WTC11 (cell line): ENCODE results near the gene MDN1. TPM values are rescaled to one million over a fixed set of nuclear protein-coding genes. Genes with fewer than 3 reads are reported as not detected.
A peak's percentile ranks its signal among the peaks of the same experiment; 100 is the strongest.
"Not testable (repeated sequence)": the region's sequence is repeated elsewhere in the genome, so short reads cannot be mapped to it uniquely, and the experiment has no call there.

Source experiments
- ATAC-seq: fragments of 200-7000 bp; cut with Tn5 transposase; 2 replicates; pipeline ENCODE4 v1.10.0; 2021; ENCODE audit warnings: mild to moderate bottlenecking, moderate library complexity
- CTCF ChIA-PET: fragments of 300-600 bp; sonication (Branson Sonifier 250); formaldehyde crosslinking; loops from one replicate; lab custom pipeline; 2021; ENCODE audit warnings: antibody characterized with exemption; lab: Charles Lee
- POLR2A ChIA-PET: fragments of 350-600 bp; sonication (Branson Sonifier 250); formaldehyde crosslinking; loops from one replicate; lab custom pipeline; 2021; ENCODE audit warnings: antibody characterized with exemption; lab: Charles Lee
- DNase-seq: peaks from one replicate; pipeline ENCODE4 v3.0.0; 2021; ENCODE audit warnings: low spot score
- H3K27ac Mint-ChIP-seq: 2 replicates; pipeline ENCODE4 v1.8.0; 2021; ENCODE audit warnings: mixed read lengths
- H3K27me3 Mint-ChIP-seq: 2 replicates; pipeline ENCODE4 v1.8.0; 2021; ENCODE audit warnings: low read depth, mild to moderate bottlenecking, moderate library complexity, mixed read lengths
- H3K36me3 Mint-ChIP-seq: 2 replicates; pipeline ENCODE4 v1.8.0; 2021; ENCODE audit warnings: mixed read lengths
- H3K4me1 Mint-ChIP-seq: 2 replicates; pipeline ENCODE4 v1.8.0; 2022; ENCODE audit warnings: mixed read lengths
- H3K4me3 Mint-ChIP-seq: 2 replicates; pipeline ENCODE4 v1.8.0; 2021; ENCODE audit warnings: mild to moderate bottlenecking, moderate library complexity, mixed read lengths
- H3K9me3 Mint-ChIP-seq: 2 replicates; pipeline ENCODE4 v1.8.0; 2021; ENCODE audit warnings: mixed read lengths
- CTCF ChIP-seq: fragments of 200-600 bp; IDR thresholded peaks from 2 replicates; pipeline ENCODE4 v1.8.0; 2022; ENCODE audit warnings: antibody characterized with exemption
- ELF4 ChIP-seq: sonication (generic); formaldehyde crosslinking; IDR thresholded peaks from 2 replicates; pipeline ENCODE4 v1.8.1; 2022; ENCODE audit warnings: low read depth, mild to moderate bottlenecking, moderate library complexity, missing genetic modification reagents
- ESRRA ChIP-seq: sonication (generic); formaldehyde crosslinking; IDR thresholded peaks from 2 replicates; pipeline ENCODE4 v1.8.1; 2022; ENCODE audit warnings: mild to moderate bottlenecking, missing genetic modification reagents, borderline replicate concordance
- GTF2I ChIP-seq: fragments of 250-450 bp; sonication (Bioruptor Pico); conservative IDR thresholded peaks from 2 replicates; pipeline ENCODE4 v1.4.0; 2021; ENCODE audit warnings: mild to moderate bottlenecking
- HMGA2 ChIP-seq: fragments of 250-450 bp; sonication (Bioruptor Pico); IDR thresholded peaks from 2 replicates; pipeline ENCODE4 v1.4.0; 2021; ENCODE audit warnings: mild to moderate bottlenecking, moderate library complexity
- MXD4 ChIP-seq: fragments of 250-450 bp; sonication (Bioruptor Pico); IDR thresholded peaks from 2 replicates; pipeline ENCODE4 v1.8.0; 2021; ENCODE audit warnings: mild to moderate bottlenecking, moderate library complexity, borderline replicate concordance
- MYBL2 ChIP-seq: sonication (generic); formaldehyde crosslinking; IDR thresholded peaks from 2 replicates; pipeline ENCODE4 v1.8.1; 2023; ENCODE audit warnings: mild to moderate bottlenecking, moderate library complexity, missing genetic modification reagents
- NR1H2 ChIP-seq: sonication (generic); formaldehyde crosslinking; IDR thresholded peaks from 2 replicates; pipeline ENCODE4 v1.9.0; 2021; ENCODE audit warnings: mild to moderate bottlenecking, moderate library complexity, missing genetic modification reagents
- NR2C2 ChIP-seq: sonication (generic); formaldehyde crosslinking; IDR thresholded peaks from 2 replicates; pipeline ENCODE4 v1.8.0; 2022; ENCODE audit warnings: mild to moderate bottlenecking, missing genetic modification reagents
- NR3C1 ChIP-seq: sonication (generic); formaldehyde crosslinking; conservative IDR thresholded peaks from 2 replicates; pipeline ENCODE4 v1.8.1; 2023; ENCODE audit warnings: low read depth, mild to moderate bottlenecking, missing genetic modification reagents
- SMAD4 ChIP-seq: sonication (generic); formaldehyde crosslinking; IDR thresholded peaks from 2 replicates; pipeline ENCODE4 v1.8.0; 2022; ENCODE audit warnings: mild to moderate bottlenecking, missing genetic modification reagents
- ZNF121 ChIP-seq: sonication (generic); formaldehyde crosslinking; IDR thresholded peaks from 2 replicates; pipeline ENCODE4 v1.8.0; 2023; ENCODE audit warnings: missing genetic modification reagents
- ZNF219 ChIP-seq: sonication (generic); formaldehyde crosslinking; IDR thresholded peaks from 2 replicates; pipeline ENCODE4 v1.8.0; 2023; ENCODE audit warnings: missing genetic modification reagents, mild to moderate bottlenecking, borderline replicate concordance
- ZNF317 ChIP-seq: sonication (generic); formaldehyde crosslinking; IDR thresholded peaks from 2 replicates; pipeline ENCODE4 v1.8.1; 2023; ENCODE audit warnings: low read depth, mild to moderate bottlenecking, moderate library complexity, missing genetic modification reagents, borderline replicate concordance
- ZNF396 ChIP-seq: fragments of 250-450 bp; sonication (Bioruptor Pico); IDR thresholded peaks from 2 replicates; pipeline ENCODE4 v1.8.0; 2021; ENCODE audit warnings: mild to moderate bottlenecking, moderate library complexity, borderline replicate concordance
- ZNF416 ChIP-seq: fragments of 250-450 bp; sonication (Bioruptor Pico); IDR thresholded peaks from 2 replicates; pipeline ENCODE4 v1.9.0; 2021; ENCODE audit warnings: mild to moderate bottlenecking, inconsistent platforms
- ZNF512 ChIP-seq: sonication (generic); formaldehyde crosslinking; IDR thresholded peaks from 2 replicates; pipeline ENCODE4 v1.8.1; 2022; ENCODE audit warnings: missing genetic modification reagents, borderline replicate concordance
- total RNA-seq: library from RNA; stranded (reverse); gene quantifications from 3 replicates; pipeline ENCODE4 v1.2.3, GENCODE V29; 2021
- TF ChIP-seq, protein P1 (sequence below): fragments of 250-450 bp; sonication (Bioruptor Pico); IDR thresholded peaks from 2 replicates; pipeline ENCODE4 v1.8.0; 2021; ENCODE audit warnings: mild to moderate bottlenecking
- TF ChIP-seq, protein P2 (sequence below): sonication (generic); formaldehyde crosslinking; IDR thresholded peaks from 2 replicates; pipeline ENCODE4 v1.8.1; 2022; ENCODE audit warnings: low read depth, mild to moderate bottlenecking, moderate library complexity, missing genetic modification reagents, borderline replicate concordance
- TF ChIP-seq, protein P3 (sequence below): sonication (generic); formaldehyde crosslinking; IDR thresholded peaks from 2 replicates; pipeline ENCODE4 v1.8.0; 2022; ENCODE audit warnings: mild to moderate bottlenecking, missing genetic modification reagents
- TF ChIP-seq, protein P4 (sequence below): sonication (generic); formaldehyde crosslinking; IDR thresholded peaks from 2 replicates; pipeline ENCODE4 v1.8.1; 2023; ENCODE audit warnings: mild to moderate bottlenecking, missing genetic modification reagents
- TF ChIP-seq, protein P5 (sequence below): sonication (generic); formaldehyde crosslinking; IDR thresholded peaks from 2 replicates; pipeline ENCODE4 v1.8.1; 2022; ENCODE audit warnings: mild to moderate bottlenecking, moderate library complexity, missing genetic modification reagents

The MDN1 gene
- total RNA-seq, 1 experiment from 2014 or later = 195 TPM

DNA sequence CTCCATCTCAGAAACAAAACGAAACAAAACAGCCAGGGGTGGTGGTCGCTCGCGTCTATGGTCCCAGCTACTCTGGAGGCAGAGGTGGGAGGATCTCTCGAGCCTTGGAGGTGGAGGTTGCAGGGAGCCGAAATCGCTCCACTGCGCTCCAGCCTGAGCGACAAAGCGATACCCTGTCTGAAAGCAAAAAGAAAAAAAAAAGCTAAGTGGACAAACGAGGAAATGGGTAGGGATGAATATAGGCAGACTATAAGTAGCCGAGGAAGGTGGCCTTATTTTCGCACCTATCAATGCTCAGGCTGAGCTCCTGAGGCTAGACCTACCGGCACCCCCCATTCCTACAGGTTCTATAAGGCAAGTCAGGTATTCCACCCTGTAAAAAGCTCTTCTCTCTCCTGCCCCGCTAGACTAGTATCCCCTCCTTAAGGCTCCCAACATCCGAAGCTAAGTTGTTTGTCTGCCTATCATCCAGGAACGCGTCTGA lies 9.4 kb upstream of the MDN1 start:
- no peaks in the 10 kb centered on the region for H3K27me3 Mint-ChIP-seq
- ATAC-seq = peak; percentile 38
- DNase-seq = no peak
- H3K27ac Mint-ChIP-seq = peak overlapping the region; percentile 91
- peaks cover 16% of the 10 kb centered on the region for H3K4me1 Mint-ChIP-seq
- no peak for TF ChIP-seq ZNF219 (CRISPR knock-in tag)
- no peak for TF ChIP-seq ELF4
- TF ChIP-seq ZNF512 (CRISPR knock-in tag) = no peak
- no peak for TF ChIP-seq NR1H2 (CRISPR knock-in tag)
- TF ChIP-seq NR2C2 (CRISPR knock-in tag) = no peak
- TF ChIP-seq NR3C1 (CRISPR knock-in tag) = no peak
- TF ChIP-seq, protein P1, sequence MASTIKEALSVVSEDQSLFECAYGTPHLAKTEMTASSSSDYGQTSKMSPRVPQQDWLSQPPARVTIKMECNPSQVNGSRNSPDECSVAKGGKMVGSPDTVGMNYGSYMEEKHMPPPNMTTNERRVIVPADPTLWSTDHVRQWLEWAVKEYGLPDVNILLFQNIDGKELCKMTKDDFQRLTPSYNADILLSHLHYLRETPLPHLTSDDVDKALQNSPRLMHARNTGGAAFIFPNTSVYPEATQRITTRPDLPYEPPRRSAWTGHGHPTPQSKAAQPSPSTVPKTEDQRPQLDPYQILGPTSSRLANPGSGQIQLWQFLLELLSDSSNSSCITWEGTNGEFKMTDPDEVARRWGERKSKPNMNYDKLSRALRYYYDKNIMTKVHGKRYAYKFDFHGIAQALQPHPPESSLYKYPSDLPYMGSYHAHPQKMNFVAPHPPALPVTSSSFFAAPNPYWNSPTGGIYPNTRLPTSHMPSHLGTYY = no peak
- TF ChIP-seq GTF2I = no peak
- H3K9me3 Mint-ChIP-seq = no peaks in the 10 kb centered on the region
- ChIA-PET POLR2A (interaction anchor here (0.7 to 2.7 kb wide), 5 partner anchors 9 to 639 kb away, joined by 3 to 33 read pairs (median 3); partner anchors contain the start of gene MDN1), CTCF (interaction anchor here (0.7 to 1.9 kb wide), 8 partner anchors 9 to 397 kb away, joined by 3 to 19 read pairs (median 4); partner anchors contain the start of gene MDN1)
- peak overlapping the region; percentile 95 for H3K4me3 Mint-ChIP-seq
- peaks cover 25% of the 10 kb centered on the region for H3K36me3 Mint-ChIP-seq

- peaks cover 16% of the 10 kb centered on the region for H3K4me1 Mint-ChIP-seq
- CTCF ChIA-PET = interaction anchor here (0.9 to 1.7 kb wide), 5 partner anchors 9 to 216 kb away, joined by 3 to 19 read pairs (median 3); partner anchors contain the start of gene MDN1
- ATAC-seq, H3K27me3 Mint-ChIP-seq, H3K9me3 Mint-ChIP-seq, DNase-seq: not testable (repeated sequence)
- TF ChIP-seq GTF2I (0 out of 2 replicates have a peak, but pooled peaks have one; percentile 26), ZNF121 (CRISPR knock-in tag) (peak; percentile 11; the same call in 1 of the 2 replicates)
- H3K27ac Mint-ChIP-seq = peak overlapping the region; percentile 91
- POLR2A ChIA-PET = interaction anchor here (0.9 to 2.7 kb wide), 2 partner anchors 9 to 12 kb away, joined by 3 to 33 read pairs; partner anchors contain the start of gene MDN1
- peaks cover 23% of the 10 kb centered on the region for H3K36me3 Mint-ChIP-seq
- peak overlapping the region; percentile 95 for H3K4me3 Mint-ChIP-seq
Observed at GRCh38 chr6:89828475-89828987, 8.9 kb upstream of the MDN1 start.

GRCh38 chr6:89826029-89826528 lies 6.5 kb upstream of the MDN1 start:
- TF ChIP-seq MYBL2 (CRISPR knock-in tag) (no peak), MXD4 (CRISPR knock-in tag) (no peak), HMGA2 (CRISPR knock-in tag) (no peak), CTCF (no peak), ESRRA (no peak), NR2C2 (CRISPR knock-in tag) (no peak), SMAD4 (no peak), ZNF416 (CRISPR knock-in tag) (no peak), ZNF317 (CRISPR knock-in tag) (no peak), ZNF396 (CRISPR knock-in tag) (no peak)
- TF ChIP-seq, protein P2, sequence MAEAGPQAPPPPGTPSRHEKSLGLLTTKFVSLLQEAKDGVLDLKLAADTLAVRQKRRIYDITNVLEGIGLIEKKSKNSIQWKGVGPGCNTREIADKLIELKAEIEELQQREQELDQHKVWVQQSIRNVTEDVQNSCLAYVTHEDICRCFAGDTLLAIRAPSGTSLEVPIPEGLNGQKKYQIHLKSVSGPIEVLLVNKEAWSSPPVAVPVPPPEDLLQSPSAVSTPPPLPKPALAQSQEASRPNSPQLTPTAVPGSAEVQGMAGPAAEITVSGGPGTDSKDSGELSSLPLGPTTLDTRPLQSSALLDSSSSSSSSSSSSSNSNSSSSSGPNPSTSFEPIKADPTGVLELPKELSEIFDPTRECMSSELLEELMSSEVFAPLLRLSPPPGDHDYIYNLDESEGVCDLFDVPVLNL = no peak
- TF ChIP-seq, protein P3, sequence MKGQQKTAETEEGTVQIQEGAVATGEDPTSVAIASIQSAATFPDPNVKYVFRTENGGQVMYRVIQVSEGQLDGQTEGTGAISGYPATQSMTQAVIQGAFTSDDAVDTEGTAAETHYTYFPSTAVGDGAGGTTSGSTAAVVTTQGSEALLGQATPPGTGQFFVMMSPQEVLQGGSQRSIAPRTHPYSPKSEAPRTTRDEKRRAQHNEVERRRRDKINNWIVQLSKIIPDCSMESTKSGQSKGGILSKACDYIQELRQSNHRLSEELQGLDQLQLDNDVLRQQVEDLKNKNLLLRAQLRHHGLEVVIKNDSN (CRISPR knock-in tag) = no peak
- TF ChIP-seq, protein P4, sequence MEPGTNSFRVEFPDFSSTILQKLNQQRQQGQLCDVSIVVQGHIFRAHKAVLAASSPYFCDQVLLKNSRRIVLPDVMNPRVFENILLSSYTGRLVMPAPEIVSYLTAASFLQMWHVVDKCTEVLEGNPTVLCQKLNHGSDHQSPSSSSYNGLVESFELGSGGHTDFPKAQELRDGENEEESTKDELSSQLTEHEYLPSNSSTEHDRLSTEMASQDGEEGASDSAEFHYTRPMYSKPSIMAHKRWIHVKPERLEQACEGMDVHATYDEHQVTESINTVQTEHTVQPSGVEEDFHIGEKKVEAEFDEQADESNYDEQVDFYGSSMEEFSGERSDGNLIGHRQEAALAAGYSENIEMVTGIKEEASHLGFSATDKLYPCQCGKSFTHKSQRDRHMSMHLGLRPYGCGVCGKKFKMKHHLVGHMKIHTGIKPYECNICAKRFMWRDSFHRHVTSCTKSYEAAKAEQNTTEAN (CRISPR knock-in tag) = no peak
- TF ChIP-seq, protein P5, sequence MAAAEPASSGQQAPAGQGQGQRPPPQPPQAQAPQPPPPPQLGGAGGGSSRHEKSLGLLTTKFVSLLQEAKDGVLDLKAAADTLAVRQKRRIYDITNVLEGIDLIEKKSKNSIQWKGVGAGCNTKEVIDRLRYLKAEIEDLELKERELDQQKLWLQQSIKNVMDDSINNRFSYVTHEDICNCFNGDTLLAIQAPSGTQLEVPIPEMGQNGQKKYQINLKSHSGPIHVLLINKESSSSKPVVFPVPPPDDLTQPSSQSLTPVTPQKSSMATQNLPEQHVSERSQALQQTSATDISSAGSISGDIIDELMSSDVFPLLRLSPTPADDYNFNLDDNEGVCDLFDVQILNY (CRISPR knock-in tag) = no peak
- POLR2A ChIA-PET = no interaction called here
- DNase-seq = no peak
- peaks cover 12% of the 10 kb centered on the region for H3K4me1 Mint-ChIP-seq
- CTCF ChIA-PET = no interaction called here
- no peaks in the 10 kb centered on the region for H3K9me3 Mint-ChIP-seq
- H3K27me3 Mint-ChIP-seq = no peaks in the 10 kb centered on the region
- no peak overlapping the region for H3K27ac Mint-ChIP-seq
- H3K36me3 Mint-ChIP-seq = peaks cover 1% of the 10 kb centered on the region; the same call in 1 of the 2 replicates
- no peak overlapping the region for H3K4me3 Mint-ChIP-seq
- no peak for ATAC-seq
